GM19023 (cell line): ENCODE measurements around the gene BPGM.
"Not testable (repeated sequence)": the region's sequence is repeated elsewhere in the genome, so short reads cannot be mapped to it uniquely, and the experiment has no call there.

Source experiments
- ATAC-seq: cut with Tn5 transposase; IDR thresholded peaks from one replicate; pipeline ENCODE4 v1.9.1; 2021; ENCODE audit warnings: mild to moderate bottlenecking, moderate library complexity; ENCODE audit not compliant: unreplicated experiment

BPGM gene

DNA sequence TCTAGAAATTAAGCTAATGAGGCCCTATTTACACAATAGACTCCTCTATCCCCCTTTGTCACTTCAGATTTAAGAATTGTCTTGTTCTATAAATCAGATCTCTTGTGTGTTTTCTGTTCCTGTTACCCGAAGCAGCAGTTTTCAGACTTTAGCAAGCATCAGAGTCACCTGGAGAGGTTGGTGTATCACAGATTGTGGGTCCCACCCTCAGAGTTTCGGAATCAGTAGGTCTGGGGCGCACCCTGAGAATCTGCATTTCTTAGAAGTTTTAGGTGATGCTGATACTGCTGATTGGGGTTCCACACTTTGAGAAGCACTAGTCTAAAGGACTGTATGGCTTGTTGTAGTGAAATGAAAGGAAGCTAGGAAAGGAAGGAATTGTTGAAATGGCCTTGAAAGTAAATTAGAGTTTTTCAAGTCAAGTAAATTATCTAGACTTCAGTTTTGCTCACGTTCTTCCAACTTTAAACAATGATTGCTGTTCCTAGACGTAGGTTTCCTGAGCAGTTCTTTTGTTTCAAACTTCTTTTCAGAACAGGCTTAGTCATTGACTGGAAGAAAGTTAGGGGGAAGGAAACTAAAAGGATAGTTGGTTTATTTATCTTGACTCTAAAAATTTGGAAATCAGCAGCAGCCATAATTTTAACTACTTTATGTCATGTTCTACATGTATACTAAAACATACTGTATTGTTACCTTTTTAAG lies 15.7 kb downstream of the BPGM start:
- ATAC-seq: no peak

DNA sequence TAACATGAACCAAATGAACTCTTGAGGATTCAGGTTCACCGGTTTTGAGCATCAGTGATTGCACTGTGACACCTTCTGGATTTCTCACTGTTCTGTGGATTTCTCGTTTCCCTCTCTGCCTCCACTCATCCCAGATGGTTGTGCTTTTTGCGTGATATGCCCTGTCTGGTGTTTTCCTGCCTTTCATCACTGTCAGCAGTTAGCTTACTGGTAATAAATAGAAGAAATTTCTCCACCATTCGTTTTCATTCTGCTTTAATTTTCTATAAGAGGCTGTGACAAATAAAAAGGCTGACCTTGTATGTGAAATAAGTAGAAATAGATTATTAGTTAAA lies 16.2 kb downstream of the BPGM start:
- ATAC-seq: no peak

DNA sequence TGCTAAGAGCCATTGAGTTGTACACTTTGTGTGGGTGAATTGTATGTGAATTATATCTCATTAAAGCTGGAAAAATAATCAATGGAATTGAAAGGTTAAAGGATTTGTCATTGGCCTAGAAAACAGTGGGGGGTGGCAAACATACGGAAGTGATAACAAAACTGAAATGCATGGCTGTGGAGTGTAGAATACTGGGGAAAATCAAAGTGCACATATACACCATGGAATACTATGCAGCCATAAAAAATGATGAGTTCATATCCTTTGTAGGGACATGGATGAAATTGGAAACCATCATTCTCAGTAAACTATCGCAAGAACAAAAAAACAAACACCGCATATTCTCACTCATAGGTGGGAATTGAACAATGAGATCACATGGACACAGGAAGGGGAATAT lies 18.4 kb downstream of the BPGM start:
- not testable (repeated sequence) for ATAC-seq

- ATAC-seq: no peak
Observed at GRCh38 chr7:134667899-134668298, 21.2 kb downstream of the BPGM start.

DNA sequence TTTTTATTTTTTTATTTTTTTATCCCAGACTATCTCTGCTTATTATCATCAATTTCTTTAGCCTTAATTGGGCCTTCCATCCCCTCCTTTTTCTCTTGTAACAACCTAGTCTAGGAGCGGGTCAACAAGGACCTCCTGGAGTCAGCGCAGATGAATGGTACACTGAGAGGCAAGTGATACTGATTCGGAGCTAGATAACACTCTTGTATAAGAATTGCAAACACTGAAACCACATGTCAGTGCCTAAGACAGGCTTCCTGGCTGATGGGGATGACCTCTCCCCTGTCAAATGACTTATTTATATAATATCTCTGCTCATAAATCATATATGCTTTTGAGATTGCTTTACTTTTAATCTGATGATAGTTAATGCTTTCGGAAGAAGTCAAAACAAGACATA lies 22.7 kb downstream of the BPGM start:
- no peak for ATAC-seq

DNA sequence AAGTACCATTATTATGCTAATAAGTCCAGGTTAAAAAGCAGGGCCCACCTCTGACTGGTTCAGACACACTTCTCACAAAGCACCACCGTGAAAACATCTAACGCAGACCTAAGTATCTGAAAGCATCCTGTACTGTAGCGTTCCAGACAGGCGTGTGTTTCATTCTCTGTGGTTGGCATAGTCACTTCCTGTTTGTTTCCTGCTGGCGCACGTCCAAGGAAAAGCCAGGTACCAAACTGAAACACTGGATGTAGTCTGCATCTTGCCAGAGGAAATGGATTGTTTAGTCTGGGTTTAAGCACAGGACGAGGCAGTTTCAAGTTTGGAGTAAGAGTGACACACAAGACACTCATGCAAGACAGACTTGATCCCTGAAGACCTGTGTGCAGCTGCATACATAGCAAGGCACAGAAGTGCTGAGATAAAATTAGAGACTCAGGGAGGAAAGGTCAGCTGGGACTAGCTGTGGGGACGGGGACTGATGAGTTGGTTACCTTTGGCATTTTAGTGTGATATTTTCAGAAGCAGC lies 23.3 kb downstream of the BPGM start:
- no peak for ATAC-seq

DNA sequence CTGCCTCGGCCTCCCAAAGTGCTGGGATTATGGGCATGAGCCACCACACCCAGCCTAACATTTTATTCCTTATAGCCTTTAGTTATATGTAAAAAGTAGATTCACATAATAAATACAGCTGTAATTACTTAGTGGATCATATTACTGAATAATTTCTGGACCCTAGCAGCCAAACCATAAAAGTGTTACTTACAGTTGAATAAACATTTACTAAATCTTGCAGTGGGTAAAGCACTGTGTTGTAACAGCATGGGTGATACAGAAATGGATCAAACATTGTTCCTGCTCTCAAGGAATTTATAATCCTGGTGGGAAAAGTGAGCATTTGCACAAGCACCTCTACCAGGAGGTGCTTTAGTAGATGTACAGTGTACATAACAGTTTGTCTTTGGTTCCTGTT lies 25.0 kb downstream of the BPGM start:
- no peak for ATAC-seq

GRCh38 chr7:134674424-134674823 lies 27.8 kb downstream of the BPGM start:
- ATAC-seq: no peak

DNA sequence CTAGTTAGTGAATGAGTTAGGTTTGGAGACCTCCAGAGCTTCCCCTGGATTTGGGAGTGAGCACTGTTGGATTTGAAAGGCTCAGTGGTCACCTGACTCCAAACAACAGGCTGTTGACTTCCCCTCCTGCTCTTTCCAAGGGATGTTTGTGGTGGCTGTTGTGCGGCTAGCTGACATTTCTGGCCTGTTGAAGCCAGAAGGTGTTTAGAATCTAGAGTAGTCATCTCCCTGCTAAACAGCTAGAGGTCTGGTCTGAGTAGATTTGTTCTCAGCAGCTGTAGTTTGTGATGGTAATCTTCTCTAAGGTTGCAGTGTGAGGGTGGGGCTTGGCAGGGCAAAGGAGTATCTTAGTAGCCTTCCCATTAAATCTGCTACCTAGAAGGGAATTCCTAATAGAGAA lies 30.1 kb downstream of the BPGM start:
- no peak for ATAC-seq

DNA sequence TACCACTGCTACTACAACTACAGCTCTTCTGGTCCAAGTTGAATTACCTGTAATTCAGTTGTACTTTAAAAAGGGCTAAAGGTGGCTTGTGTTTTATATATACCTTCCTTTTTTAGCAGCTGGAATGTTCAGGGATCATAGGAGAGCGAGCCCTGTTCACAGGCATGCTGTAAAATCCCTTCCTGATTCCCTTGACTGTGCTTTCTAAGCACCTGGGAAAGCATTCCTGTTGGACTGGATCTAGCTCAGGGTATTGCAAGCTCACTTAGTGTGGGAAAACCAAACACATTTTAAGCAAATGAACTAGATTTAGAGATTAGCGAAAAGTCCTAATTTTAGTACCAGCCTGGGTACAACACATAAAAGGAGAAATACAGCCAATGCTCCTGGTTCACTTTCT lies 31.5 kb downstream of the BPGM start:
- no peak for ATAC-seq

GRCh38 chr7:134679006-134679405 lies 32.4 kb downstream of the BPGM start:
- ATAC-seq: no peak

GRCh38 chr7:134684165-134684564 lies 37.5 kb downstream of the BPGM start:
- ATAC-seq: no peak

GRCh38 chr7:134685250-134685649 lies 38.6 kb downstream of the BPGM start:
- no peak for ATAC-seq

DNA sequence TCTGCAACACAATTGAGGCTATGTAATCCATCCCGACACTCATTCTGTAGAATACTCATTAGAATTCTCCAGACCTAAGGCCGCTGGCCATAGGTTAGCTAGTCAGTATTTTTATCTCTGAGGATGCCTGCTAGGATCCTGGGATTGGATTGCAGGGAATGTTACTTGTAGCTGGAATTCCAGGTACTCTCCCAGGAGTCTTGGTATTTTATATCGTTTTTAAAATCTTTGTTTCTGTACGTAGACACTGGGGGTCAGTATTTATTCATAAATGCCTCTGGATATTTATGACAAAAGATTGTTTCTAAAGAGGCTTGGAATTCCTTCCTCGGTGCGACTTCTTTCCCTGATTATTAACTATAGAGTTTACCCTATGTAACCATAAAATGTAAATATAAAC lies 40.1 kb downstream of the BPGM start:
- ATAC-seq: no peak

DNA sequence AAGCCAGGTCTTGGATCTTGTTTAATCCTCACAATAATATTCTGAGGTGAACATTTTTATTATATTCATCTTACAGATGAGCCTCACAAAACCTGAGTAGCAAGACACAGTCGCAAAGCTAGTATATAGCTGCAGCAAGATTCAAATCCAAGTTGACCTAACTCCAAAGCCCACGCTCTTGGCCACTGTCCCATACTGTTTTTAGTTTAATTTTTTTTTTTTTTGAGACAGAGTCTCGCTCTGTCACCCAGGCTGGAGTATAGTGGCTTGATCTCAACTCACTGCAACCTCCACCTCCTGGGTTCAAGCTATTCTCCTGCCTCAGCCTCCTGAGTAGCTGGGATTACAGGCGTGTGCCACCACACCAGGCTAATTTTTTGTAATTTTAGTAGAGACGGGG lies 42.9 kb downstream of the BPGM start:
- not testable (repeated sequence) for ATAC-seq

GRCh38 chr7:134690016-134690415 lies 43.4 kb downstream of the BPGM start:
- ATAC-seq: no peak

DNA sequence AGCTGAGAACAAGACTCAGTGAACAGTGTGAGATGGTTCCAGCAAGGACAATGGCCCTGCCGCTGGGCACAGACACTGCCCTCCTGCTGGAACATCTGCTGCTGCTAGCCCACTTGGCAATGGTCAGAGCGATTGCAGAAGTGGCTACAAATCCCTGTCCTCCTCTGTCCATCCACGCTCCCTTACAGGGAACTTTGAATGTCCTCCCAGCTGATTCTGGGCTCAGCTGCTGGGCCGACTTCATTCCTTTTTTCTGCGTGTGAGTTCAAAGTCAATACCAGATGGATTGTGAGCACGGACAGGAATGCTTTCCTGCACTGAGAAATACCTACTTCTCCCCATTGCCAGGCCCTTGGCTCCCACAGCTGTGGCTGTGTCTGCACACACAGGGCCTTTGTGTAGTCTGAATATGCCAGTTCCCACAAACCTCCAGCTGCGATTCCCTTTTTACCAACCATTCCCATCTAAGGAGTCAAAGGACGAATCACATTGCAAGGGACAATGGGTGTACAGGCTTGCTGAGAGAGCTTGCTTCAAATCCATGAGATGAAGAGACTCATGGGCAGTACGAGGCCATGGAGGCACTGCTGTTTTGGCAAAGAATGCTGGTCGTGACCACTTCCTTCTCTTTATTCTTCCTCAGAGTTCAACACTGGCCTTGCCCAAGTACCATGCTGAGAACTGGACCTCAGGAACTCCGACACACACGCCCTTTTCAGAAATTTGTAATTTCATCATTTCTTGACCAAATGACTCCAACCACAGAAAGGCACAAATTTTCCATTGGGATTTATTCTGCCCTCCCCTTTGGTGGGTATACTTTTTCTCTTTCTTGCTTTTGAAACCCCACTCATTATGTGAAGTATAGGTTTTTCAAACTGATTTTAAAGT lies 44.2 kb downstream of the BPGM start:
- ATAC-seq: no peak

GRCh38 chr7:134691546-134692343 lies 45.1 kb downstream of the BPGM start:
- ATAC-seq: no peak

DNA sequence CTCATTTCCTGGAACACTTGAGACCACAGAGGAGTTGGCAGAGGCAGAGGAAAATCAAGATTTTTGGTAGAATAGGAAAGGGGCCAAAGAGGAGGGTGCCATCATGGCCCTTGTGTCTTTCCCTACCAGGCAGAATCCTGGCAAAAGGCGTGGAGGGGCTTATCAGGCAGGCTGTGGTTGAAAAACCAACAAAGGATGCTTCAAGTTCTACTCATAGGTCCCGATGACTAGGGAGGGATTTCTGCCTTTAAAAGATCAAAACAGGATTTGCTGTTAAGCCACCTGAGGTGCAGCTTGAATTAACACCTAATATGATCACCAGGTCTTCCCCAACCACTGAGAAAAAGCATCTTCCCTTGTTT lies 45.7 kb downstream of the BPGM start:
- ATAC-seq: no peak

GRCh38 chr7:134693256-134693655 lies 46.6 kb downstream of the BPGM start:
- ATAC-seq: no peak

- ATAC-seq: no peak
Observed at GRCh38 chr7:134694299-134694698, 47.6 kb downstream of the BPGM start.
